ENCODE data around the gene KLHL29. TPM values are rescaled to one million over a fixed set of nuclear protein-coding genes. Genes with fewer than 3 reads are reported as not detected.

The KLHL29 gene
- total and polyA plus RNA-seq, 2 donors (not counting 1 experiment from before 2014, with no cell fraction given) = 1.3 to 3.4 TPM

DNA sequence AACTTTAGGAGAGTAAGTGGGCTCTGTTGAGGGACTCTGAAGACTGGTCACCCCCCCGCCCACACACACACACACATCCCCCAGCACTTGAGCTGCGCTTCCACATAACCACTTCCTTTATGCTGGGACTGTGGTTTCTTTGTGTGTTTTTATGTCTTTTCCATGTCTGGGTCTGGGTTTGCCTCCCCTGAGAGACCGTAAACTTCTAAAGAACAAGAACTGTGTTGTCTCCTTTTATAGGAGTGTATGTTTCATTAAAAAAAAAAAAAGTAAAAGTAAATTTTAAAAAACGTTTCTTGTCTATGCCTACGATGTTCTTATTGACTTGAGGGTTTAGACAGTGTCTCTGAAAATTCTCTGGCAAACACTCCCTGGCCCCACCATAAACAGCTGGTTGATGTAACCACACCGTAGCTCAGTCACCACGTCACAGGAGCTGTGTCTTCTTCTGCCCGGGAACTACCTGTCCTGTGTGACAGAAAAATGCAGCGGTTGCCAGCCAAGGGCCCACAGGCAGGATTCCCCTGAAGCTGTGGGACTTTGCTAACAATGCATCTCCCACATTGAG is 68.0 kb downstream of the KLHL29 start:
- H3K4me1 Mint-ChIP-seq = peaks cover 29% of the 10 kb centered on the region
- peaks cover 4% of the 10 kb centered on the region for H3K27me3 Mint-ChIP-seq
- H3K79me2 ChIP-seq (ENCODE audit: control insufficient read depth, insufficient read depth, low read length) = no peaks in the 10 kb centered on the region
- H4K20me1 ChIP-seq (ENCODE audit: control insufficient read depth, insufficient read depth, low read length, poor library complexity, severe bottlenecking) = no peaks in the 10 kb centered on the region
- H3K9me3 ChIP-seq (ENCODE audit: control extremely low read depth in 1 of 3, control insufficient read depth in 2 of 3, insufficient read depth in 1 of 3, low read length in 2 of 3) = no peaks in the 10 kb centered on the region
- ChIA-PET CTCF (no interaction called here), POLR2A (no interaction called here)
- H3K4me3 Mint-ChIP-seq = no peak overlapping the region
- H3K27ac Mint-ChIP-seq = no peak overlapping the region
- DNase-seq = no peak
- no peak for ATAC-seq (ENCODE audit: low read depth)
- no peak overlapping the region for H3K9ac ChIP-seq (ENCODE audit: low read length)
- H3K27me3 ChIP-seq (replicated peaks in 1 of 4; ENCODE audit: control extremely low read depth in 1 of 4, control insufficient read depth in 3 of 4, insufficient read depth in 4 of 4, low read length in 3 of 4) = peaks cover 0 to 7% (median 1%) of the 10 kb centered on the region in 4 experiments
- H3K36me3 ChIP-seq (replicated peaks in 1 of 2; ENCODE audit: control extremely low read depth in 1 of 2, control insufficient read depth in 1 of 2, extremely low read depth in 1 of 2, insufficient read depth in 2 of 2, low read length in 1 of 2) = no peaks in the 10 kb centered on the region
- H3K4me3 ChIP-seq (ENCODE audit: control extremely low read depth in 1 of 5, extremely low read depth in 1 of 5, insufficient read depth in 1 of 5, low read depth in 2 of 5, low read length in 4 of 5) = no peak overlapping the region
- no peak overlapping the region for H3K27ac ChIP-seq (ENCODE audit: low read length in 2 of 2)
- H3K4me1 ChIP-seq (ENCODE audit: control insufficient read depth in 2 of 2, insufficient read depth in 2 of 2, low read length in 2 of 2) = peaks cover 12 to 26% of the 10 kb centered on the region in 2 donors
- 25% methylated on average over 6 of the region's 9 CpGs for WGBS (ENCODE audit: insufficient coverage)
- no peaks in the 10 kb centered on the region for H3K9me3 Mint-ChIP-seq (ENCODE audit: insufficient read depth)
- TF ChIP-seq CTCF (IDR thresholded peaks at IDR 0.05) (no peak), EZH2 (IDR thresholded peaks at IDR 0.05; ENCODE audit: borderline replicate concordance, insufficient read depth, low read depth, low read length, poor library complexity, severe bottlenecking) (no peak)
- no peak overlapping the region for H3K4me2 ChIP-seq (replicated peaks; ENCODE audit: low read depth, low read length, poor library complexity, severe bottlenecking)
- no peak overlapping the region for H2AFZ ChIP-seq (ENCODE audit: insufficient read depth, low read depth, low read length, poor library complexity, severe bottlenecking)
- intact Hi-C loops (cut with micrococcal nuclease) = no loop called here

GRCh38 chr2:23453432-23453831 is 68.5 kb downstream of the KLHL29 start:
- WGBS (ENCODE audit: insufficient coverage) = 88% methylated on average over 1 of the region's 8 CpGs
- DNase-seq (no peak), ATAC-seq (ENCODE audit: low read depth) (no peak)
- Histone ChIP-seq H3K4me2 (replicated peaks; ENCODE audit: low read depth, low read length, poor library complexity, severe bottlenecking) (no peak overlapping the region), H3K27ac (ENCODE audit: low read length in 2 of 2) (no peak overlapping the region), H3K4me3 (ENCODE audit: control extremely low read depth in 1 of 5, extremely low read depth in 1 of 5, insufficient read depth in 1 of 5, low read depth in 2 of 5, low read length in 4 of 5) (no peak overlapping the region), H2AFZ (ENCODE audit: insufficient read depth, low read depth, low read length, poor library complexity, severe bottlenecking) (no peak overlapping the region), H3K4me1 (ENCODE audit: control insufficient read depth in 2 of 2, insufficient read depth in 2 of 2, low read length in 2 of 2) (peaks cover 12 to 26% of the 10 kb centered on the region in 2 donors), H3K36me3 (replicated peaks in 1 of 2; ENCODE audit: control extremely low read depth in 1 of 2, control insufficient read depth in 1 of 2, extremely low read depth in 1 of 2, insufficient read depth in 2 of 2, low read length in 1 of 2) (no peaks in the 10 kb centered on the region), H4K20me1 (ENCODE audit: control insufficient read depth, insufficient read depth, low read length, poor library complexity, severe bottlenecking) (no peaks in the 10 kb centered on the region), H3K9ac (ENCODE audit: low read length) (no peak overlapping the region), H3K79me2 (ENCODE audit: control insufficient read depth, insufficient read depth, low read length) (no peaks in the 10 kb centered on the region), H3K9me3 (ENCODE audit: control extremely low read depth in 1 of 3, control insufficient read depth in 2 of 3, insufficient read depth in 1 of 3, low read length in 2 of 3) (no peaks in the 10 kb centered on the region), H3K27me3 (replicated peaks in 1 of 4; ENCODE audit: control extremely low read depth in 1 of 4, control insufficient read depth in 3 of 4, insufficient read depth in 4 of 4, low read length in 3 of 4) (peaks cover 0 to 7% (median 1%) of the 10 kb centered on the region in 4 experiments)
- Mint-ChIP-seq H3K27ac (no peak overlapping the region), H3K4me1 (peaks cover 29% of the 10 kb centered on the region), H3K4me3 (no peak overlapping the region), H3K9me3 (ENCODE audit: insufficient read depth) (no peaks in the 10 kb centered on the region), H3K27me3 (peaks cover 4% of the 10 kb centered on the region)
- POLR2A ChIA-PET = no interaction called here
- CTCF ChIA-PET = no interaction called here
- TF ChIP-seq CTCF (IDR thresholded peaks at IDR 0.05) (no peak), EZH2 (IDR thresholded peaks at IDR 0.05; ENCODE audit: borderline replicate concordance, insufficient read depth, low read depth, low read length, poor library complexity, severe bottlenecking) (no peak)
- intact Hi-C loops (cut with micrococcal nuclease) = no loop called here

Measured in B cell (primary cell).